Measurements from ENCODE around the gene BCL10.
"Not testable (repeated sequence)": the region's sequence is repeated elsewhere in the genome, so short reads cannot be mapped to it uniquely, and the experiment has no call there.

The BCL10 gene

GRCh38 chr1:85274969-85275453, 1.4 kb downstream of the BCL10 start:
- DNase-seq = peak; percentile 40
- in situ Hi-C loops (cut with MboI; ENCODE audit: low pct_unique_long_range_greater_than_20kb, low sequenced_read_pairs) = no loop called here

- in situ Hi-C loops (cut with MboI; ENCODE audit: low pct_unique_long_range_greater_than_20kb, low sequenced_read_pairs) = no loop called here
- no peak for DNase-seq
These were observed 3.0 kb downstream of the BCL10 start for GRCh38 chr1:85273397-85273796.

GRCh38 chr1:85268801-85269585, 7.4 kb downstream of the BCL10 start:
- DNase-seq = no peak
- in situ Hi-C loops (cut with MboI; ENCODE audit: low pct_unique_long_range_greater_than_20kb, low sequenced_read_pairs) = no loop called here

- no peak for DNase-seq
- in situ Hi-C loops (cut with MboI; ENCODE audit: low pct_unique_long_range_greater_than_20kb, low sequenced_read_pairs) = no loop called here
These were observed 9.1 kb downstream of the BCL10 start for GRCh38 chr1:85267313-85267712.

- in situ Hi-C loops (cut with MboI; ENCODE audit: low pct_unique_long_range_greater_than_20kb, low sequenced_read_pairs) = no loop called here
These were observed 12.3 kb downstream of the BCL10 start for GRCh38 chr1:85264150-85264549.

GRCh38 chr1:85262985-85263384, 13.4 kb downstream of the BCL10 start:
- in situ Hi-C loops (cut with MboI; ENCODE audit: low pct_unique_long_range_greater_than_20kb, low sequenced_read_pairs) = no loop called here

More at GRCh38 chr1:85264150-85264549, 12.3 kb downstream of the BCL10 start:
- no peak for DNase-seq

GRCh38 chr1:85259912-85260274, 16.5 kb downstream of the BCL10 start:
- in situ Hi-C loops (cut with MboI; ENCODE audit: low pct_unique_long_range_greater_than_20kb, low sequenced_read_pairs) = no loop called here
- no peak for DNase-seq

More at GRCh38 chr1:85262985-85263384, 13.4 kb downstream of the BCL10 start:
- no peak for DNase-seq

GRCh38 chr1:85259118-85259911, 17.1 kb downstream of the BCL10 start, which contains the start of gene C1orf52:
Gene C1orf52 (minus strand): TSS chr1:85259662. CDS start chr1:85259633, 29 bp downstream.
- in situ Hi-C loops (cut with MboI; ENCODE audit: low pct_unique_long_range_greater_than_20kb, low sequenced_read_pairs) = no loop called here
- DNase-seq = peak; percentile 97

GRCh38 chr1:85258536-85259117, 17.8 kb downstream of the BCL10 start:
- no peak for DNase-seq
- in situ Hi-C loops (cut with MboI; ENCODE audit: low pct_unique_long_range_greater_than_20kb, low sequenced_read_pairs) = no loop called here

GRCh38 chr1:85249042-85249441, 27.4 kb downstream of the BCL10 start:
- DNase-seq; in situ Hi-C loops (cut with MboI; ENCODE audit: low pct_unique_long_range_greater_than_20kb, low sequenced_read_pairs): not testable (repeated sequence)

GRCh38 chr1:85245891-85246290, 30.5 kb downstream of the BCL10 start:
- in situ Hi-C loops (cut with MboI; ENCODE audit: low pct_unique_long_range_greater_than_20kb, low sequenced_read_pairs) = no loop called here

GRCh38 chr1:85245456-85245855, 31.0 kb downstream of the BCL10 start:
- DNase-seq = no peak
- in situ Hi-C loops (cut with MboI; ENCODE audit: low pct_unique_long_range_greater_than_20kb, low sequenced_read_pairs) = no loop called here

More at GRCh38 chr1:85245891-85246290, 30.5 kb downstream of the BCL10 start:
- no peak for DNase-seq

GRCh38 chr1:85244271-85245061, 32.0 kb downstream of the BCL10 start:
- DNase-seq = peak; percentile 78
- in situ Hi-C loops (cut with MboI; ENCODE audit: low pct_unique_long_range_greater_than_20kb, low sequenced_read_pairs) = no loop called here

GRCh38 chr1:85243372-85243771, 33.1 kb downstream of the BCL10 start:
- no peak for DNase-seq
- in situ Hi-C loops (cut with MboI; ENCODE audit: low pct_unique_long_range_greater_than_20kb, low sequenced_read_pairs) = no loop called here

GRCh38 chr1:85240643-85241042, 35.8 kb downstream of the BCL10 start:
- in situ Hi-C loops (cut with MboI; ENCODE audit: low pct_unique_long_range_greater_than_20kb, low sequenced_read_pairs) = no loop called here
- DNase-seq = peak; percentile 34

GRCh38 chr1:85240174-85240601, 36.2 kb downstream of the BCL10 start:
- in situ Hi-C loops (cut with MboI; ENCODE audit: low pct_unique_long_range_greater_than_20kb, low sequenced_read_pairs) = no loop called here
- no peak for DNase-seq

- in situ Hi-C loops (cut with MboI; ENCODE audit: low pct_unique_long_range_greater_than_20kb, low sequenced_read_pairs) = no loop called here
- DNase-seq = no peak
These were observed 38.8 kb downstream of the BCL10 start for GRCh38 chr1:85237613-85238012.

- in situ Hi-C loops (cut with MboI; ENCODE audit: low pct_unique_long_range_greater_than_20kb, low sequenced_read_pairs) = no loop called here
- DNase-seq = peak; percentile 52
These were observed 46.0 kb downstream of the BCL10 start for GRCh38 chr1:85230305-85230977.
